Nephron progenitor cell (in vitro differentiated cells): ENCODE measurements around the gene ZNF280A.
A peak's percentile ranks its signal among the peaks of the same experiment; 100 is the strongest.

Experiments
- DNase-seq: peaks from one replicate; pipeline ENCODE4 v3.0.0; 2021
- H3K27ac Mint-ChIP-seq: 2 replicates; pipeline ENCODE4 v1.8.0; 2021; ENCODE audit warnings: mild to moderate bottlenecking, moderate library complexity, mixed read lengths
- H3K27me3 Mint-ChIP-seq: 2 replicates; pipeline ENCODE4 v1.8.0; 2021; ENCODE audit warnings: mild to moderate bottlenecking, low read depth, mixed read lengths; ENCODE audit not compliant: poor library complexity
- H3K36me3 Mint-ChIP-seq: 2 replicates; pipeline ENCODE4 v1.8.0; 2021; ENCODE audit warnings: low read depth, mixed read lengths
- H3K4me1 Mint-ChIP-seq: 2 replicates; pipeline ENCODE4 v1.8.0; 2021; ENCODE audit warnings: mixed read lengths
- H3K4me3 Mint-ChIP-seq: 2 replicates; pipeline ENCODE4 v1.8.0; 2021; ENCODE audit warnings: mild to moderate bottlenecking, moderate library complexity, mixed read lengths
- H3K9me3 Mint-ChIP-seq: 2 replicates; pipeline ENCODE4 v1.8.0; 2021; ENCODE audit warnings: mild to moderate bottlenecking, moderate library complexity, mixed read lengths
- TF ChIP-seq, protein P1 (sequence below): fragments of 200-600 bp; sonication (generic); IDR thresholded peaks from 2 replicates; pipeline ENCODE4 v1.5.0; 2021; ENCODE audit warnings: antibody characterized with exemption

Gene ZNF280A

DNA sequence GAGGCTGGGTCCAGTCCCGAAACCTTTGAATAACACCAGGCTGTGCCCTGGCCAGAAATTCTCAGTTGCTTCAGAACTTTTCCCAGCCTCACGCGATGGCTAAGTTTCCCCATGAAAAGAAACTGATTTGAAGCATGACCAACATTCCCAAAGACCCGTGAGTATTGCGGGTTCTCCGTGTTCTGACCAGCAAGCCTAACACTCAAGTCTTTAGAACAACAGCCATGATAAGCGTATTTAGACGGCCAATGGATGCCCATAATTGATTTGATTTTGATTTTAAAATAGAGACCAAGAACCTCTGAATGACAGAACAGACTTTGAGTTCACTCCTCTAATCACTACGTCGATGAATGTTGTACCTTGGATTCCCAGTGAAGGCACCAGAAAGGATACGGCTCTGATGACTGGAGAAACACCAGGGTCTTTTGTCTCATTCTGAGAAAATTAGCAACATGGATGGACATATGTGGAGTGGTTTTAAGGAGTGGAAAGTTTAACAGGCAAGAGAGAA, 55.5 kb downstream of the ZNF280A start:
- Mint-ChIP-seq H3K27me3 (peaks cover 52% of the 10 kb centered on the region), H3K4me1 (no peaks in the 10 kb centered on the region), H3K27ac (no peak overlapping the region), H3K9me3 (peaks cover 40% of the 10 kb centered on the region), H3K4me3 (no peak overlapping the region), H3K36me3 (no peaks in the 10 kb centered on the region)
- no peak for DNase-seq
- TF ChIP-seq, protein P1, sequence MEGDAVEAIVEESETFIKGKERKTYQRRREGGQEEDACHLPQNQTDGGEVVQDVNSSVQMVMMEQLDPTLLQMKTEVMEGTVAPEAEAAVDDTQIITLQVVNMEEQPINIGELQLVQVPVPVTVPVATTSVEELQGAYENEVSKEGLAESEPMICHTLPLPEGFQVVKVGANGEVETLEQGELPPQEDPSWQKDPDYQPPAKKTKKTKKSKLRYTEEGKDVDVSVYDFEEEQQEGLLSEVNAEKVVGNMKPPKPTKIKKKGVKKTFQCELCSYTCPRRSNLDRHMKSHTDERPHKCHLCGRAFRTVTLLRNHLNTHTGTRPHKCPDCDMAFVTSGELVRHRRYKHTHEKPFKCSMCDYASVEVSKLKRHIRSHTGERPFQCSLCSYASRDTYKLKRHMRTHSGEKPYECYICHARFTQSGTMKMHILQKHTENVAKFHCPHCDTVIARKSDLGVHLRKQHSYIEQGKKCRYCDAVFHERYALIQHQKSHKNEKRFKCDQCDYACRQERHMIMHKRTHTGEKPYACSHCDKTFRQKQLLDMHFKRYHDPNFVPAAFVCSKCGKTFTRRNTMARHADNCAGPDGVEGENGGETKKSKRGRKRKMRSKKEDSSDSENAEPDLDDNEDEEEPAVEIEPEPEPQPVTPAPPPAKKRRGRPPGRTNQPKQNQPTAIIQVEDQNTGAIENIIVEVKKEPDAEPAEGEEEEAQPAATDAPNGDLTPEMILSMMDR, result no peak

DNA sequence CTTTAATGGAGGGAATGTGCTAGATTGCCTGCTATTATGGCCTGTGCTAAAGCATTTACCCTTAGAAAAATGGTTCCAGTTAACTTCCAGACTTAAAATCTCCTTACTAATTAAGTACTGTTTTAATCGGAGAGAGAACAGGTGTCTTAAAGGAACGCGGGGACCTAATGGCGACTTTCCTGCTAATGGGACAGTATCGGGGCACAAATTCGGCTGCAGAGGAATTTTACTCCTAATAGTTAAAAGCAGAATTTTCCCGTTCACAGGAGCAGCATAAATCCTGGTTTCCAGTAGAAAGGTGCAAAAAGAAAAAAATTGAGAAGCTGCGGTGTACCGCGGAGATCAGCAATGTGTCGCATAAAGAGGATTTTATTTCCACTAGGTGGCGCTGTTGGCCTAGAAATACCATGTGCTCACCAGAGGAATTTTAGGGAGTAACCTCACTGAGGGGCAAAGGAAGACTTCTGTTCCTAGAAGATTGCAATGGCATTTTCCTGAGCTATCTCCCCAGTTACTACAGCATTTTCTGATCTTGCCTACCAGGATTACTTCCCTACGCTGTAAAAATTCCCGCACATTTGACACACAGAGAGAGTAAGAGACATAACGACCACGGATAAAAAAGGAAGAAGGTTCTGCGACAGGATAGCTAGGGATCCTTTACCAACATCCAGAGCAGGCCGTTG, 56.1 kb downstream of the ZNF280A start:
- Mint-ChIP-seq H3K36me3 (no peaks in the 10 kb centered on the region), H3K4me1 (no peaks in the 10 kb centered on the region), H3K4me3 (no peak overlapping the region), H3K9me3 (peaks cover 40% of the 10 kb centered on the region), H3K27ac (no peak overlapping the region), H3K27me3 (peaks cover 52% of the 10 kb centered on the region)
- TF ChIP-seq, protein P1, result peak; percentile 72
- DNase-seq, result peak; percentile 75
